ENCODE measurements around the gene DENND1A. TPM values are rescaled to one million over a fixed set of nuclear protein-coding genes. Genes with fewer than 3 reads are reported as not detected.
A peak's percentile ranks its signal among the peaks of the same experiment; 100 is the strongest.

DENND1A gene
- total and polyA plus RNA-seq, 5 experiments from 2014 or later: 2.6 to 14.3 (median 5.3) TPM

DNA sequence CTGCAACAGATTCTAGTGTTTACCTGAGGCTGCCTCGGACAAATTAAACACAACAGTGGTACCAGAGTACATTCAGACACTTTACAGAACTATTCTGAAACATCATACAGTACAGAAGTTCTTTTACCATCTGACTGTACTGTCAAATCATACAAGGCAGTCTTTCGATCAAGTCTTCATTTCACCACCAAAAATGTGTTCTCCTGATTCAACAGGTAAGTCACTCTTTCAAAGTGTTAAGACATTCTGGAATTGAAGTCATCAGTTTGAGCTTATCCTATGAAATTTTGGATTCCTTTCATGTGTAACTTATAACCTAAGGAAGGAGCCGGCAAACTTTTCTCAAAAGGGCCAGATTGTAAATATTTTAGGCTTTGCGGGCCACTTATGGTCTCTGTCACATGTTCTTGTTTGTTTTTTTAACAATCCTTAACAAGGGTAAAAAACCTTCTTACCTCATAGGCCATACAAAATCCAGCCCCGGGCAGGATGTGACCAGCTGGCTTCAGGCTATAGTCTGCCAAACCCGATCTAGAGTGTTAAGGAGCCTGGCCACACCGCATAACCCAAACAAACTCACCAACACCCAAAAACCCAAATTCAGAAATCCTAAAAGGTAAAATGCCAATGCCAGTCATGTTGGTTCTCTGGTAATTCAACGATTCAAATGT lies 151.6 kb downstream of the DENND1A start:
- peaks cover 3 to 14% (median 10%) of the 10 kb centered on the region in 4 donors for H3K4me1 Mint-ChIP-seq
- POLR2A ChIA-PET: no interaction called here
- H3K27me3 Mint-ChIP-seq: no peaks in the 10 kb centered on the region
- H3K27ac Mint-ChIP-seq: no peak overlapping the region
- peaks cover under 1 to 8% (median 6%) of the 10 kb centered on the region in 3 donors for H3K36me3 Mint-ChIP-seq
- DNase-seq: no peak
- no peak overlapping the region for H3K4me3 Mint-ChIP-seq
- H3K9me3 Mint-ChIP-seq: no peaks in the 10 kb centered on the region
- ATAC-seq: no peak

- Mint-ChIP-seq H3K36me3 (peaks cover 0 to 6% (median 6%) of the 10 kb centered on the region in 3 donors), H3K27me3 (no peaks in the 10 kb centered on the region), H3K4me1 (peaks cover 3 to 14% (median 10%) of the 10 kb centered on the region in 4 donors), H3K9me3 (no peaks in the 10 kb centered on the region), H3K27ac (no peak overlapping the region), H3K4me3 (no peak overlapping the region)
- ATAC-seq: no peak
- POLR2A ChIA-PET: no interaction called here
- DNase-seq: no peak
These were observed 153.0 kb downstream of the DENND1A start for GRCh38 chr9:123776708-123777537.

DNA sequence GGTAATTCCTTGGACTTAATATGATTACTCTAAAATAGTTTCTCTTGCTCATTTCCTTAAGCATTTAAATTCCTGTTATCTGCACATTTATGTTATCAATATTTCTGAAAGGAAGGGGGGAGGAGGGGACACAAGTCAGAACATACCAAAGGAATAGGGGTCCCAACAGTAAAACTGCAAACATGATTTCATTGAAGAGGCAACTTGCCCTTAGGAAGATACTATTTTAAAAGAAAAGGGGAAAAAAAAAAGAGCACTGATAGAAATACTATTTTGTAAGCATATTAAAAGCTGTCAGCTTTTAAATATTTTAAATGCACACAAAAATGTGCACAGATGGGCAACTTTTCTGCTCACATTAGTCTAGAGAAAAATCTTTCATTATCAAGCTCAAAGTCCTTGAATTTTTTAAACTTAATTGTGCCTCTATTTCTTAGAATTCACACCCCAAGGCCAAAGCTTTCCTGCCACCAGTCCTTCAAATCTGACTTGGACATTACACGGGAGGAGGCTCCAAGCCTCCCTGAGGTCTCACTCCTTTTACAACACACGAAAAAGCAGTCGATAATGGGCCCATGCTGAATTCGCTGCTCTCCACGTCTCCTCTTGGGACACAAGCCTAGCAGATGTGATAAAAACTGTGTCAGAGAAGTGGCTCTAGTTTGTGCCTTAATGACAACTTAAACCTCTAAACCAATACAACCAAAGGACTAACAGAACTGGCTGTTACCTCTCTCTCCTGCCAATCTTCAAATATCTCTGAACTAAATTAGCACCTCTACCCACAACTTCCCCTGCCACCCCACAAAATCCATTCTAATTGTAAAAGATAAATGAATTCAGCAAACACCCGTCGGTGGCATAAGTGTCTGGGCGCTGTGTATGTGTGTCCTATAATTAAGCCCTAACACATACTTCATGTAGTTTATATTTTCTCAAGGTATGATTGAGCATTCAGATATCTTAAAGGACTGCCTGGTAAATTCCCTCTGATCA lies 154.3 kb downstream of the DENND1A start:
- Mint-ChIP-seq H3K27ac (no peak overlapping the region), H3K4me3 (no peak overlapping the region), H3K9me3 (no peaks in the 10 kb centered on the region), H3K4me1 (peaks cover 1 to 19% (median 11%) of the 10 kb centered on the region in 4 donors), H3K36me3 (peaks cover 0 to 6% (median 4%) of the 10 kb centered on the region in 3 donors), H3K27me3 (no peaks in the 10 kb centered on the region)
- POLR2A ChIA-PET: no interaction called here
- ATAC-seq: no peak
- peak in 1 of 10 donors; percentile 8 for DNase-seq

DNA sequence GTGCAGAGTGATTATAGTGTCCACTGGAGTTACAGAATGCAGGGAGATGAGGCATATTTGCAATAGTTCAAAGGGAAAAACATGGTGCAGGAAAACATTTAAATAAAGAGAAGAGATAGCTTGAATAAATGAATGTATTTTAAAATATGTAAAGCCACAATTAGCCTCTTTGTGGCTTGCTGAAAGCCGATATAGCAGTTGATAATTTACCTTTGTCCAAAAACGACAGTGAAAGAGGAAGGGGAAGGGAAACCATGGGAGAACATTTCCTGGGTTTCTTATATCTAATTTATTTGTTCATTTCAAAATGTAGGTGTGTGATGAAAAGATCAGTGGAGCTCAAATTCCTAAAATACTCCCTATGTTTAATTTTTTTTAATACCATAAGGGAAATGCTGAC lies 156.1 kb downstream of the DENND1A start:
- Mint-ChIP-seq H3K9me3 (no peaks in the 10 kb centered on the region), H3K36me3 (peaks cover 0 to 2% (median 0%) of the 10 kb centered on the region in 3 donors), H3K4me1 (peaks cover 0 to 27% (median 15%) of the 10 kb centered on the region in 4 donors), H3K27me3 (no peaks in the 10 kb centered on the region), H3K4me3 (no peak overlapping the region), H3K27ac (no peak overlapping the region)
- no peak for DNase-seq
- no peak for ATAC-seq
- POLR2A ChIA-PET: no interaction called here

DNA sequence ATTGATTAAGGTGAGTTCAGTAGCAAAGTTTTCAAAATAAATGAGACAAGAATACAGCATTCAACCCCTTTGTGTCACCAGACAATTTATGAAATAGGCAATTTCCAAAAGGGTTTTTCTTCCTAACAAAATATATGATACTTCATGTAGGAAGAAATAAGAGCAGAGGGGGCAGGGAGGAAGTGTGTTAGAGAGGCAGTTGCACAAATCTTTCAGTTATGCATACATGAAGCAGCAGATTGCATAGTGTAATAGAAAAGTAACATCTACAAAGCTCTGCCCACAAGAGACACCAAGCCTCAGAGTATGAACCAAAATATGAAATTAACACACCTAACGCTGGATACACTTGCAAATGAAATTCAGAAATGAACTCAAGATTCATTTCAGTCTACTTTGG lies 157.0 kb downstream of the DENND1A start:
- DNase-seq: no peak
- H3K9me3 Mint-ChIP-seq: no peaks in the 10 kb centered on the region
- H3K36me3 Mint-ChIP-seq: peaks cover 0 to 2% (median 0%) of the 10 kb centered on the region in 3 donors
- POLR2A ChIA-PET: no interaction called here
- no peak overlapping the region for H3K27ac Mint-ChIP-seq
- H3K4me3 Mint-ChIP-seq: no peak overlapping the region
- H3K4me1 Mint-ChIP-seq: peaks cover 0 to 27% (median 15%) of the 10 kb centered on the region in 4 donors
- no peaks in the 10 kb centered on the region for H3K27me3 Mint-ChIP-seq
- no peak for ATAC-seq

DNA sequence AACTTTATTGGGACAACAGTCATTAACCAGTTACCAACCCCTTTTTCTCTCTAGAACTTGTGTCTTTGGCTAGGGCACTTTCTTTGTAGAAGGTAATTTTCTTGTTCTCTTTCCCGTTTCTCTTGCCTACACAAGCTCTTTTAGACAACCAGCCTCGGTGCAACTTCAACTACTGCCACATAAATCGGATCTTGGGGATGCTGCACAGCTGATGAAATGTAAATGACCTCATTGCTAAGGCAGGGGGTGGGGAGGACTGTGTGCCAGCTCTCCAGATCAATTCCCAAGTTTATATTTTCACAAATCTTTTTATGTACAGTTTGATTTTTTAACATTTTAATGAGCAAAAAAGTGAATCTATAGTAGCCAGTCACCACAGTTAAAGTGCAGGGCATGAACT lies 157.6 kb downstream of the DENND1A start:
- Mint-ChIP-seq H3K27ac (no peak overlapping the region), H3K4me3 (no peak overlapping the region), H3K4me1 (peaks cover 0 to 27% (median 15%) of the 10 kb centered on the region in 4 donors), H3K27me3 (no peaks in the 10 kb centered on the region), H3K36me3 (peaks cover 0 to 2% (median 0%) of the 10 kb centered on the region in 3 donors), H3K9me3 (no peaks in the 10 kb centered on the region)
- DNase-seq (no peak), ATAC-seq (no peak)
- POLR2A ChIA-PET: no interaction called here

- Mint-ChIP-seq H3K27me3 (no peaks in the 10 kb centered on the region), H3K27ac (no peak overlapping the region), H3K36me3 (peaks cover 0 to 2% (median 0%) of the 10 kb centered on the region in 3 donors), H3K9me3 (no peaks in the 10 kb centered on the region), H3K4me1 (peaks cover 0 to 27% (median 15%) of the 10 kb centered on the region in 4 donors), H3K4me3 (no peak overlapping the region)
- POLR2A ChIA-PET: no interaction called here
- ATAC-seq (no peak), DNase-seq (no peak)
These were observed 158.2 kb downstream of the DENND1A start for GRCh38 chr9:123771690-123772089.

DNA sequence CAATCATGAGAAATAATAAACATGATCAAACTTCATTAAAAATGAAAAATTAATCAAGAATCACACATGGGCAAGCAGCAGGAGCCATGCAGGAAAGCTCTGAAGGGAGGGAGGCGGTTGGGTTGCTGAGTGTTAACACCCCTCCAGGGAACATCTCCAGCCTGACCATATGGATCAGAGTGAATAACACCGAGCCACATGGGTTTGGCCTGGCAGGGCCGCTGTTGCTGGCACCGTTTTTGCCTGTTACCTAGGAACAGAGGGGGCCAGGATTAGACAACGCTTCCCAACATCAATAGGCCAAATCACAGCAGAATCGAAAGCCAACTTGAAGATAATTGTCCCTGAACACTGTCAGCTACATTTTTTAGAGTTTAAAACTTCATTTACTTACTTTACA lies 160.2 kb downstream of the DENND1A start:
- no peak for DNase-seq
- Mint-ChIP-seq H3K36me3 (peaks cover 0 to 7% (median 0%) of the 10 kb centered on the region in 3 donors), H3K9me3 (no peaks in the 10 kb centered on the region), H3K27ac (no peak overlapping the region), H3K4me1 (peaks cover 0 to 15% (median 6%) of the 10 kb centered on the region in 4 donors), H3K4me3 (no peak overlapping the region), H3K27me3 (no peaks in the 10 kb centered on the region)
- ATAC-seq: no peak
- POLR2A ChIA-PET: no interaction called here

- POLR2A ChIA-PET: interaction anchor here (0.9 kb wide), 1 partner anchor 9 kb away, joined by 4 read pairs; no protein-coding TSS in a partner anchor
- H3K27ac Mint-ChIP-seq: no peak overlapping the region
These were observed 165.9 kb downstream of the DENND1A start for GRCh38 chr9:123763910-123764588.

GRCh38 chr9:123761905-123762605 lies 167.9 kb downstream of the DENND1A start:
- H3K9me3 Mint-ChIP-seq: no peaks in the 10 kb centered on the region
- no peak for DNase-seq
- POLR2A ChIA-PET: no interaction called here
- H3K4me3 Mint-ChIP-seq: no peak overlapping the region
- H3K27me3 Mint-ChIP-seq: no peaks in the 10 kb centered on the region
- H3K27ac Mint-ChIP-seq: no peak overlapping the region
- no peak for ATAC-seq
- H3K4me1 Mint-ChIP-seq: no peaks in the 10 kb centered on the region
- H3K36me3 Mint-ChIP-seq: peaks cover 0 to 12% (median 11%) of the 10 kb centered on the region in 3 donors

More at GRCh38 chr9:123763910-123764588, 165.9 kb downstream of the DENND1A start:
- Mint-ChIP-seq H3K27me3 (no peaks in the 10 kb centered on the region), H3K36me3 (peaks cover 0 to 7% (median 0%) of the 10 kb centered on the region in 3 donors), H3K9me3 (no peaks in the 10 kb centered on the region), H3K4me3 (no peak overlapping the region), H3K4me1 (no peaks in the 10 kb centered on the region)
- ATAC-seq: no peak
- no peak for DNase-seq

DNA sequence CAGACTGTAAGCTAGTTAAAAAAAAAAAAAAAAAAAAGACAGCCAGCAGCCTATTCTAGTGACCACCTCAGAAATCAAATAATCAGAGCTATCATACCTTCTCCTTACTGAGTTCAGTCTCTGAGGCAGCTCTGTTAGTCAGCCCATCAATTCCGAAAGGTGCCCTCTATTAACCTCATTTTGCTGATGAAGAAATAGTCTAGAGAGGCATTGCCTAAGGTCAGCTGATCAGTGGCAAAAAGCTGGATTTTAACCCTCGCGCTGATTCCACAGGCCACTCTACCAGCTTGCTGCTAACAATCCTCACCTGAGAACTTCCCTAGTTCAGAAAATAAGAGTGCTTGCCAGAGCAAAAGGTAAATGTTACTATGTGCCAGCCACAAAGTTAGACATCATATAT lies 172.0 kb downstream of the DENND1A start:
- no peak for DNase-seq
- peaks cover 0 to 25% (median 20%) of the 10 kb centered on the region in 3 donors for H3K36me3 Mint-ChIP-seq
- no peak overlapping the region for H3K4me3 Mint-ChIP-seq
- H3K27me3 Mint-ChIP-seq: no peaks in the 10 kb centered on the region
- peaks cover 0 to 7% (median 6%) of the 10 kb centered on the region in 4 donors for H3K4me1 Mint-ChIP-seq
- POLR2A ChIA-PET: no interaction called here
- H3K9me3 Mint-ChIP-seq: no peaks in the 10 kb centered on the region
- H3K27ac Mint-ChIP-seq: no peak overlapping the region
- no peak for ATAC-seq
